HG03565 (cell line): ENCODE data around the gene WEE2.
"Not testable (repeated sequence)": the region's sequence is repeated elsewhere in the genome, so short reads cannot be mapped to it uniquely, and the experiment has no call there.

Experiments
- ATAC-seq: cut with Tn5 transposase; IDR thresholded peaks from one replicate; pipeline ENCODE4 v1.9.1; 2021; ENCODE audit warnings: mild to moderate bottlenecking, moderate library complexity; ENCODE audit not compliant: unreplicated experiment

WEE2 gene

GRCh38 chr7:141770083-141770583 is 62.0 kb downstream of the WEE2 start:
- not testable (repeated sequence) for ATAC-seq

- no peak for ATAC-seq
Observed at GRCh38 chr7:141776374-141776773, 68.2 kb downstream of the WEE2 start, which contains the start of gene TAS2R4. TAS2R4 (plus strand) TSS chr7:141776674; CDS start chr7:141778489, 1,815 bp downstream.
